ENCODE measurements around the gene HIGD2A.

Gene HIGD2A

GRCh38 chr5:176388444-176389134 lies at the start of gene HIGD2A, which contains the start of gene NOP16:
Gene HIGD2A, plus strand, starts transcription at chr5:176388751. Its CDS starts 69 bp downstream, at chr5:176388820.
Gene NOP16, minus strand, starts transcription at chr5:176388598. Its CDS starts 59 bp downstream, at chr5:176388539.
- POLR2A ChIA-PET (ENCODE audit: low non-redundant PET): interaction anchor here (1.8 kb wide), 1 partner anchor 18 kb away, joined by 4 read pairs; no protein-coding TSS in a partner anchor

GRCh38 chr5:176339304-176339703 lies 49.2 kb upstream of the HIGD2A start:
- no peak for TF ChIP-seq CTCF (conservative IDR thresholded peaks at IDR 0.05; ENCODE audit: low read depth)
- CTCF ChIA-PET: interaction anchor here (0.6 kb wide), 1 partner anchor 610 kb away, joined by 4 read pairs; no protein-coding TSS in a partner anchor

More at GRCh38 chr5:176388444-176389134, at the start of gene HIGD2A, which contains the start of gene NOP16:
- CTCF ChIA-PET: interaction anchor here (0.6 to 1.1 kb wide), 5 partner anchors 22 to 924 kb away, joined by 3 read pairs; partner anchors contain the start of gene CLTB
- peak within 1 kb of the TSS; percentile 99 for H3K27ac ChIP-seq
- TF ChIP-seq CTCF (conservative IDR thresholded peaks at IDR 0.05; ENCODE audit: low read depth): no peak
- peak; percentile 99 for DNase-seq (ENCODE audit: low spot score)

GRCh38 chr5:176341325-176342157 lies 47.0 kb upstream of the HIGD2A start:
- ChIA-PET POLR2A (ENCODE audit: low non-redundant PET) (no interaction called here), CTCF (interaction anchor here (0.6 to 0.7 kb wide), 2 partner anchors 12 to 20 kb away, joined by 3 to 4 read pairs; no protein-coding TSS in a partner anchor)

More at GRCh38 chr5:176339304-176339703, 49.2 kb upstream of the HIGD2A start:
- DNase-seq (ENCODE audit: low spot score): no peak
- POLR2A ChIA-PET (ENCODE audit: low non-redundant PET): no interaction called here
- H3K27ac ChIP-seq: no peak overlapping the region

GRCh38 chr5:176342158-176342483 lies 46.4 kb upstream of the HIGD2A start:
- ChIA-PET CTCF (interaction anchor here (0.6 to 0.7 kb wide), 2 partner anchors 11 to 19 kb away, joined by 3 to 4 read pairs; no protein-coding TSS in a partner anchor), POLR2A (ENCODE audit: low non-redundant PET) (no interaction called here)
- no peak overlapping the region for H3K27ac ChIP-seq
- DNase-seq (ENCODE audit: low spot score): no peak
- TF ChIP-seq CTCF (conservative IDR thresholded peaks at IDR 0.05; ENCODE audit: low read depth): no peak

More at GRCh38 chr5:176341325-176342157, 47.0 kb upstream of the HIGD2A start:
- DNase-seq (ENCODE audit: low spot score): no peak
- no peak overlapping the region for H3K27ac ChIP-seq
- no peak for TF ChIP-seq CTCF (conservative IDR thresholded peaks at IDR 0.05; ENCODE audit: low read depth)

- DNase-seq (ENCODE audit: low spot score): no peak
- ChIA-PET CTCF (no interaction called here), POLR2A (ENCODE audit: low non-redundant PET) (no interaction called here)
- H3K27ac ChIP-seq: no peak overlapping the region
- no peak for TF ChIP-seq CTCF (conservative IDR thresholded peaks at IDR 0.05; ENCODE audit: low read depth)
These were observed 45.6 kb upstream of the HIGD2A start for GRCh38 chr5:176342766-176343458.

- POLR2A ChIA-PET (ENCODE audit: low non-redundant PET): interaction anchor here (0.6 kb wide), 2 partner anchors 11 kb away, joined by 4 to 6 read pairs; no protein-coding TSS in a partner anchor
- CTCF ChIA-PET: interaction anchor here (0.7 kb wide), 1 partner anchor 598 kb away, joined by 4 read pairs; no protein-coding TSS in a partner anchor
- no peak for DNase-seq (ENCODE audit: low spot score)
- H3K27ac ChIP-seq: no peak overlapping the region
- TF ChIP-seq CTCF (conservative IDR thresholded peaks at IDR 0.05; ENCODE audit: low read depth): no peak
These were observed 38.1 kb upstream of the HIGD2A start for GRCh38 chr5:176350416-176350815.

Data from RWPE1 (cell line).